ENCODE data around the gene ANKRD2.
"Not testable (repeated sequence)": the region's sequence is repeated elsewhere in the genome, so short reads cannot be mapped to it uniquely, and the experiment has no call there.

The ANKRD2 gene

DNA sequence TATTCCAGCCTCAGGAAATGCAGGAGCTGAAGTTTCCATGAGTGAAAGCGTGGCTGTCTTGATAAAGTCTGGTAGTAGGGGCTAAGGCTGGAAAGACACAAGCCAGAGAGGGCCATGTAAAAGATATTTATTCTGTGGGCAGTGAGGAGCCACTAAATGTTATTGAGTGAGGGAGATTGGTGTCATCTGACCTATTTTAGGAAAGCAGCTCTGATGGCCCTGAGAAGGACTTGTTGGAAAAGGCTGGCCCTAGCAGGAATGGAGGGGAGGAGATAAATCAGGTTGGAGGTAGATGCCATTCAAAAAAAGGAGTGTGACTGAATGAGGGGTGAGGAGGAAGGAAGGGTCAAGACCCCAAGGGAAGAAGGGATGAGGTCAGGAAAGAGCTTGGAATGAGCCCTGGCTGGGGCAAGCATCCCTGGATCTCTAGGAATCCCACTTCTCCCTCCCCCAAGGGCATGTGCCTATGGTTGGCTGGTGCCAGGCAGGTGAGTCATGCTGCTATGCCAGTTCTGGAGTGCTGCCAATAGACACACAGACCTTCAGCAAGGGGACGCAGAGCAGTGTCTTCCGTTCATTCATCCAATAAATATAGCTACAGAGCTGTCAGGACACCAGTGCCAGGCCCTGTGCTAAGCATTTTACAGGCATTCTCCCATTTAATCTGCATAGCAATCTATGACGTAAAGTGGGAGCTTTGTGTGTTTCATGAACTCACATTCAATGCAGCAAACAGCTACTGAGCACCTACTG lies 2.0 kb downstream of the ANKRD2 start:
- TF ChIP-seq, protein P1, sequence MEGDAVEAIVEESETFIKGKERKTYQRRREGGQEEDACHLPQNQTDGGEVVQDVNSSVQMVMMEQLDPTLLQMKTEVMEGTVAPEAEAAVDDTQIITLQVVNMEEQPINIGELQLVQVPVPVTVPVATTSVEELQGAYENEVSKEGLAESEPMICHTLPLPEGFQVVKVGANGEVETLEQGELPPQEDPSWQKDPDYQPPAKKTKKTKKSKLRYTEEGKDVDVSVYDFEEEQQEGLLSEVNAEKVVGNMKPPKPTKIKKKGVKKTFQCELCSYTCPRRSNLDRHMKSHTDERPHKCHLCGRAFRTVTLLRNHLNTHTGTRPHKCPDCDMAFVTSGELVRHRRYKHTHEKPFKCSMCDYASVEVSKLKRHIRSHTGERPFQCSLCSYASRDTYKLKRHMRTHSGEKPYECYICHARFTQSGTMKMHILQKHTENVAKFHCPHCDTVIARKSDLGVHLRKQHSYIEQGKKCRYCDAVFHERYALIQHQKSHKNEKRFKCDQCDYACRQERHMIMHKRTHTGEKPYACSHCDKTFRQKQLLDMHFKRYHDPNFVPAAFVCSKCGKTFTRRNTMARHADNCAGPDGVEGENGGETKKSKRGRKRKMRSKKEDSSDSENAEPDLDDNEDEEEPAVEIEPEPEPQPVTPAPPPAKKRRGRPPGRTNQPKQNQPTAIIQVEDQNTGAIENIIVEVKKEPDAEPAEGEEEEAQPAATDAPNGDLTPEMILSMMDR (IDR thresholded peaks at IDR 0.05; ENCODE audit: insufficient read depth, low read length, poor library complexity, severe bottlenecking) = no peak
- no peaks in the 10 kb centered on the region; the same call in 1 of the 2 replicates for H3K27me3 ChIP-seq (replicated peaks; ENCODE audit: control insufficient read depth, insufficient read depth, low read length)
- H3K4me3 ChIP-seq (replicated peaks; ENCODE audit: low read depth, low read length) = no peak overlapping the region
- no peaks in the 10 kb centered on the region for H3K36me3 ChIP-seq (ENCODE audit: control insufficient read depth, insufficient read depth, low read length)
- DNase-seq (ENCODE audit: extremely low read depth, insufficient read length) = no peak

DNA sequence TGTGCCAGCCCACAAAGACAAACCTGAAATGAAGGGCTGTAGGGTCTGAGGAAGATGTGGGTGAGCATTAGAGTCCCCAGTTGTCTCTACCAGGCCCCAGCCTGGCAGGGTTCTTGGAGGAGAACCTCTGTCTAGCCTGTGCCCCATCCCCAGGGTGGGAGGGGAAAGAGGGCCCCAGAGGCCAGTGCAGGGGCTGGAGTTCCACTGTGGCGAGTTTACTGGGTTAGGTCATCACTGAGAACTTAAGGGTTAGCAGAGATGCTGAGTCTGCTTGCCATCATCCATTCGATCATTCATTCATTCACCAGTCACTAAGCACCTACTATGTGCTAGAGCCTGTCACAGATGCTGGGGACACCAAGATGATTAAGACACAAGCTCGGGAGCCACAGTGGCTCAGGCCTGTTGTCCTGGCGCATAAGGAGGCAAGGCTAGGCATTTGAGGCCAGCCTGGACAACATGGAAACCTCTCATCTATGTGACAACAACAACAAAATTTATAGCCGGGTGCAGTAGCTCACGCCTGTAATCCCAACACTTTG lies 2.6 kb downstream of the ANKRD2 start:
- H3K27me3 ChIP-seq (replicated peaks; ENCODE audit: control insufficient read depth, insufficient read depth, low read length) = no peaks in the 10 kb centered on the region; the same call in 1 of the 2 replicates
- DNase-seq (ENCODE audit: extremely low read depth, insufficient read length) = no peak
- no peak overlapping the region for H3K4me3 ChIP-seq (replicated peaks; ENCODE audit: low read depth, low read length)
- H3K36me3 ChIP-seq (ENCODE audit: control insufficient read depth, insufficient read depth, low read length) = no peaks in the 10 kb centered on the region
- TF ChIP-seq, protein P1 (IDR thresholded peaks at IDR 0.05; ENCODE audit: insufficient read depth, low read length, poor library complexity, severe bottlenecking) = no peak

DNA sequence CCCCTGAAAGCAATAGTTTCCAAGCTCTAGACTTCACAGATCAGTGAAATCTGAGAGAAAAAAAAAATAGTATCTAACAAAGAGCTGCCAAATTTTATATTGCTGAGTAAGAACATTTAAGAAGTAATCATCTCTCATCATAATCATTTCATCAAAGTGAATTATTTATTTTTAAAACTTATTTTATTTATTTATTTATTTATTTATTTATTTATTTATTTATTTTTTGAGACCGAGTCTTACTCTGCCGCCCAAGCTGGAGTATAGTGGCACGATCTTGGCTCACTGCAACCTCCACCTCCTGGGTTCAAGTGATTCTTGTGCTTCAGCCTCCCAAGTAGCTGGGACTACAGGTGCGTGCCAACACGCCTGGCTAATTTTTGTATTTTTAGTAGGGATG lies 3.9 kb downstream of the ANKRD2 start:
- not testable (repeated sequence) for H3K36me3 ChIP-seq (ENCODE audit: control insufficient read depth, insufficient read depth, low read length); DNase-seq (ENCODE audit: extremely low read depth, insufficient read length); H3K27me3 ChIP-seq (replicated peaks; ENCODE audit: control insufficient read depth, insufficient read depth, low read length); H3K4me3 ChIP-seq (replicated peaks; ENCODE audit: low read depth, low read length)

DNA sequence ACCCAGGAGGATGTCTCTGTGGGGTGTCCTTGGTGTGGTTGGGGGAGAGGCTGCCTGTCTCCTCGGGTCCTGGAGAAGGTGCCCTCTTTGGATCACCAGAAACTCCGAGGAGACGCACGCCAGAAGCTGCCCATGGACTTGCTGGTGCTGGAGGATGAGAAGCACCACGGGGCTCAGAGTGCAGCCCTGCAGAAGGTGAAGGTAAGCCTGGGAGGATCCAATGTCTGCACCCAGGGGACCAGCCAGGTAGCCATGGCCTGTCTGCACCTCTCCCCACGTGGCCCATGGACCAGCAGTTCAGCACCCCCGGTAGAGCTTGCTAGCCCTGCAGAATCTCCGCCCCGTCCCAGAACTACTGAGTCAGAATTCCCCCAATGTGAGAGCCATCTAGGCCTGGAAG lies 5.1 kb downstream of the ANKRD2 start:
- DNase-seq (ENCODE audit: extremely low read depth, insufficient read length) = no peak
- TF ChIP-seq, protein P1 (IDR thresholded peaks at IDR 0.05; ENCODE audit: insufficient read depth, low read length, poor library complexity, severe bottlenecking) = no peak
- no peak overlapping the region for H3K4me3 ChIP-seq (replicated peaks; ENCODE audit: low read depth, low read length)
- no peaks in the 10 kb centered on the region; the same call in 1 of the 2 replicates for H3K27me3 ChIP-seq (replicated peaks; ENCODE audit: control insufficient read depth, insufficient read depth, low read length)
- H3K36me3 ChIP-seq (ENCODE audit: control insufficient read depth, insufficient read depth, low read length) = no peaks in the 10 kb centered on the region

DNA sequence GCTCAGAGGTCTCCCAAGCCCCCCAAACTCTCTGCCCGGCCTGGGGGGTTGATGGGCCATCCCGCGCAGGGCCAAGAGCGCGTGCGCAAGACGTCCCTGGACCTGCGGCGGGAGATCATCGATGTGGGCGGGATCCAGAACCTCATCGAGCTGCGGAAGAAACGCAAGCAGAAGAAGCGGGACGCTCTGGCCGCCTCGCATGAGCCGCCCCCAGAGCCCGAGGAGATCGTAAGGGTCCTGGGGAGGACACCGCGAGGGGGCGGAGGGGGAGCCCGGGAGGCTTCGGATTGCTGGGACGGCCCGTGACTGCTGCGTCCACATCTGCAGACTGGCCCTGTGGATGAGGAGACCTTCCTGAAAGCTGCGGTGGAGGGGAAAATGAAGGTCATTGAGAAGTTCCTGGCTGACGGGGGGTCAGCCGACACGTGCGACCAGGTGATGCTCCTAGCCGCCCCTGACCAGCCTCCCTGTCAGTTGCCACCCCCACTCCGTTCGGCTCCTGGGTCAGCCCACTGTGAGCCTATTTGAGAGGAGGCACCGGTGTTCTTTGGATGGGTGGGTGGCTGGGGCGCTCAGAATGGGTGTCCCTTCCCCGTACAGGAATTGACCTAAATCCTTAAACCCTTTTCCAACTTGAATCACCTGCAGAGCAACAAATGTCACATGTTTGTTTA lies 5.7 kb downstream of the ANKRD2 start:
- TF ChIP-seq, protein P1 (IDR thresholded peaks at IDR 0.05; ENCODE audit: insufficient read depth, low read length, poor library complexity, severe bottlenecking) = no peak
- DNase-seq (ENCODE audit: extremely low read depth, insufficient read length) = no peak
- no peaks in the 10 kb centered on the region for H3K36me3 ChIP-seq (ENCODE audit: control insufficient read depth, insufficient read depth, low read length)

More for the DNA sequence above, 5.7 kb downstream of the ANKRD2 start:
- Histone ChIP-seq H3K4me3 (replicated peaks; ENCODE audit: low read depth, low read length) (no peak overlapping the region), H3K27me3 (replicated peaks; ENCODE audit: control insufficient read depth, insufficient read depth, low read length) (no peaks in the 10 kb centered on the region; the same call in 1 of the 2 replicates)
